SU-DHL-6 (cell line): Measurements from ENCODE around the gene IL1R2.

Experiments
- H2AFZ ChIP-seq: fragments of 200-600 bp; sonication (generic); 2 replicates; pipeline ENCODE4 v1.6.1; 2014; ENCODE audit warnings: low read depth, mild to moderate bottlenecking, moderate library complexity, mixed read lengths, antibody characterized with exemption, low read length; ENCODE audit not compliant: severe bottlenecking
- H3F3A ChIP-seq: fragments of 200-600 bp; shearing (Covaris generic); 2 replicates; pipeline ENCODE4 v1.6.0; 2016; ENCODE audit warnings: antibody characterized with exemption, mild to moderate bottlenecking; ENCODE audit not compliant: insufficient read depth
- H3K27ac ChIP-seq: fragments of 200-600 bp; sonication (generic); 2 replicates; pipeline ENCODE4 v1.5.1; 2016; ENCODE audit warnings: low read depth, mild to moderate bottlenecking, low read length, moderate library complexity, mixed read lengths
- H3K27me3 ChIP-seq: fragments of 200-600 bp; sonication (generic), shearing (Covaris generic); 2 replicates; pipeline ENCODE4 v1.6.0; 2014; ENCODE audit warnings: mild to moderate bottlenecking, low read length
- H3K36me3 ChIP-seq: fragments of 200-600 bp; sonication (generic); 2 replicates; pipeline ENCODE4 v1.6.1; 2014; ENCODE audit warnings: mild to moderate bottlenecking, low read length, mixed read lengths
- H3K4me2 ChIP-seq: fragments of 300-600, 200-600 bp; shearing (Covaris generic), sonication (generic); 2 replicates; pipeline ENCODE4 v1.6.0; 2014; ENCODE audit warnings: low read length, low read depth, mild to moderate bottlenecking; ENCODE audit not compliant: poor library complexity, severe bottlenecking
- H3K4me3 ChIP-seq: fragments of 200-600 bp; sonication (generic); 2 replicates; pipeline ENCODE4 v1.5.1; 2014; ENCODE audit warnings: antibody characterized with exemption, low read length, mild to moderate bottlenecking, mixed read lengths; ENCODE audit not compliant: insufficient read depth, poor library complexity, severe bottlenecking
- H3K79me2 ChIP-seq: fragments of 200-600 bp; sonication (generic); 2 replicates; pipeline ENCODE4 v1.6.1; 2014; ENCODE audit warnings: mild to moderate bottlenecking, low read length, moderate library complexity; ENCODE audit not compliant: insufficient read depth
- H3K9ac ChIP-seq: fragments of 200-600 bp; sonication (generic); 2 replicates; pipeline ENCODE4 v1.7.0; 2014; ENCODE audit warnings: mild to moderate bottlenecking, low read length
- H3K9me2 ChIP-seq: fragments of 200-600 bp; sonication (generic); replicated peaks from 2 replicates; pipeline ENCODE4 v1.6.1; 2014; ENCODE audit warnings: low read length; ENCODE audit not compliant: insufficient read depth
- H3K9me3 ChIP-seq: fragments of 200-600 bp; sonication (generic); 2 replicates; pipeline ENCODE4 v1.6.1; 2014; ENCODE audit warnings: low read length, mixed read lengths; ENCODE audit not compliant: insufficient read depth
- H4K20me1 ChIP-seq: fragments of 200-600 bp; sonication (generic); 2 replicates; pipeline ENCODE4 v1.6.1; 2014; ENCODE audit warnings: low read depth, mild to moderate bottlenecking, antibody characterized with exemption, low read length, moderate library complexity, mixed read lengths
- CTCF ChIP-seq: fragments of 200-600 bp; sonication (generic); IDR thresholded peaks from one replicate; pipeline ENCODE4 v1.5.1; 2017; ENCODE audit warnings: antibody characterized with exemption, mild to moderate bottlenecking, low read length, moderate library complexity; ENCODE audit not compliant: insufficient read depth, poor library complexity, severe bottlenecking
- EZH2phosphoT487 ChIP-seq: fragments of 200-600 bp; sonication (generic), shearing (Covaris generic); conservative IDR thresholded peaks from 2 replicates; pipeline ENCODE4 v1.6.1; 2018; ENCODE audit warnings: mild to moderate bottlenecking, antibody characterized with exemption, low read length, moderate library complexity, mixed read lengths

Gene IL1R2

GRCh38 chr2:102029952-102030351 lies 38.2 kb downstream of the IL1R2 start:
- Histone ChIP-seq H3K9ac (no peak overlapping the region), H4K20me1 (no peaks in the 10 kb centered on the region), H3K36me3 (no peaks in the 10 kb centered on the region), H3K4me3 (no peak overlapping the region), H3F3A (no peaks in the 10 kb centered on the region), H3K27me3 (no peaks in the 10 kb centered on the region), H3K27ac (no peak overlapping the region), H2AFZ (no peak overlapping the region), H3K4me2 (no peak overlapping the region), H3K9me2 (no peaks in the 10 kb centered on the region), H3K9me3 (no peaks in the 10 kb centered on the region), H3K79me2 (no peaks in the 10 kb centered on the region)
- TF ChIP-seq CTCF = no peak
- TF ChIP-seq EZH2phosphoT487 = no peak

- H3F3A ChIP-seq = no peaks in the 10 kb centered on the region
- H3K36me3 ChIP-seq = no peaks in the 10 kb centered on the region
- no peaks in the 10 kb centered on the region for H3K79me2 ChIP-seq
- H3K4me2 ChIP-seq = no peak overlapping the region
- H4K20me1 ChIP-seq = no peaks in the 10 kb centered on the region
- H3K27me3 ChIP-seq = no peaks in the 10 kb centered on the region
- H3K4me3 ChIP-seq = no peak overlapping the region
- H3K27ac ChIP-seq = no peak overlapping the region
- no peak for TF ChIP-seq EZH2phosphoT487
- no peak for TF ChIP-seq CTCF
- no peak overlapping the region for H2AFZ ChIP-seq
- H3K9me3 ChIP-seq = no peaks in the 10 kb centered on the region
- no peak overlapping the region for H3K9ac ChIP-seq
- H3K9me2 ChIP-seq = no peaks in the 10 kb centered on the region
Observed at GRCh38 chr2:102030502-102030854, 38.7 kb downstream of the IL1R2 start.

DNA sequence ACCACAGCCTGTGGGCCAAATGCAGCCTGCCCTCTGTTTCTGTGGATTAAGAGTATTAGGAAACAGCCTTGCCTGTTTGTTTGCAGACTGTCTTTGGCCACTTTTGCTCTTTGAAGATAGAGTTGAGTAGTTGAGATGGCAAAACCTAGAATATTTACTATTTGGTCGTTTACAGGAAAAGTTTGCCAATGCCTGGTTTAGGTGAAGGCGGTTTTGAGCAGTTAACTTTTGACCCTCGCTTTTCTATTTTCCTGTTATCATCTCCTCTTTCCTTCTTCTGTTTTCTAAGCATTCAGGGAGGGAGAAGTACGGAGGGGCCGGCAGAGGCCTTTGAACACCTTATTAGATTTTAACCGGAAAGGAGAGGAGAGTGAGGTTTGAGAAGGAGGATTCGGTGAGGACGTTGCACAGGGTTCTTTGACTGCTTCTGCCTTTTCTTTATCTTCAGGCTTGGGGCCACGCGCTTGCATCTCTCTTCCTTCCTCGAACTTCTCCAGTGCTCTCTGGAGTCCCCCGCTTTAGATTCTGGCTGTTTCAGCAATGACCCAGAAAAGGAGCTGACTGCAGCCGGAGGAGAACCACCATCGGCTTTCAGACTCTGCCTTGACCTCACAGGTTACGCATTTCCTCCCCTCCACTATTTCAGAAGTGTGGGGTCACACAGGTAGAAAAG lies 39.2 kb downstream of the IL1R2 start:
- H3K27me3 ChIP-seq = no peaks in the 10 kb centered on the region
- no peak overlapping the region for H3K4me3 ChIP-seq
- H3K9ac ChIP-seq = no peak overlapping the region
- no peaks in the 10 kb centered on the region for H3F3A ChIP-seq
- TF ChIP-seq CTCF = no peak
- no peak for TF ChIP-seq EZH2phosphoT487
- H3K4me2 ChIP-seq = no peak overlapping the region
- no peak overlapping the region for H3K27ac ChIP-seq
- no peaks in the 10 kb centered on the region for H4K20me1 ChIP-seq
- no peaks in the 10 kb centered on the region for H3K9me2 ChIP-seq
- H3K79me2 ChIP-seq = no peaks in the 10 kb centered on the region
- no peaks in the 10 kb centered on the region for H3K36me3 ChIP-seq
- H3K9me3 ChIP-seq = no peaks in the 10 kb centered on the region
- no peak overlapping the region for H2AFZ ChIP-seq
